C4-2B (cell line): ENCODE measurements around the gene ZBP1.

Source experiments
- H3K27ac ChIP-seq: fragments of 450-650 bp; 2 replicates; pipeline ENCODE4 v1.5.1; 2017
- CTCF ChIP-seq: fragments of 450-650 bp; conservative IDR thresholded peaks from 2 replicates; pipeline ENCODE4 v1.5.1; 2017; ENCODE audit warnings: mild to moderate bottlenecking
- ZFX ChIP-seq: fragments of 450-650 bp; IDR thresholded peaks from 2 replicates; pipeline ENCODE4 v1.6.1; 2017

The ZBP1 gene

GRCh38 chr20:57567471-57568079, 52.7 kb downstream of the ZBP1 start:
- TF ChIP-seq ZFX: no peak
- no peak for TF ChIP-seq CTCF
- H3K27ac ChIP-seq: no peak overlapping the region

- no peak overlapping the region for H3K27ac ChIP-seq
Observed at GRCh38 chr20:57566803-57567459, 53.3 kb downstream of the ZBP1 start.

GRCh38 chr20:57566399-57566798, 53.8 kb downstream of the ZBP1 start:
- no peak overlapping the region for H3K27ac ChIP-seq
- TF ChIP-seq CTCF (no peak), ZFX (no peak)

More at GRCh38 chr20:57566803-57567459, 53.3 kb downstream of the ZBP1 start:
- TF ChIP-seq ZFX: no peak
- no peak for TF ChIP-seq CTCF

- H3K27ac ChIP-seq: no peak overlapping the region
- TF ChIP-seq CTCF (no peak), ZFX (no peak)
Observed at GRCh38 chr20:57564951-57565642, 55.1 kb downstream of the ZBP1 start.

- H3K27ac ChIP-seq: no peak overlapping the region
- TF ChIP-seq CTCF: no peak
- no peak for TF ChIP-seq ZFX
Observed at GRCh38 chr20:57564180-57564802, 55.9 kb downstream of the ZBP1 start.

- no peak overlapping the region for H3K27ac ChIP-seq
- no peak for TF ChIP-seq CTCF
Observed at GRCh38 chr20:57563522-57563921, 56.7 kb downstream of the ZBP1 start.
